Transverse colon (tissue), 4 donors: Measurements from ENCODE around the gene JAM2.

Experiments used
- CTCF ChIP-seq, 5 experiments: fragments of 200-600 bp in 3 of 5; fragments of 450-650 bp in 2 of 5; sonication (generic) in 3 of 5; IDR thresholded peaks; 1 replicate in 2 of 5; 2 replicates in 3 of 5; pipeline ENCODE4 v1.5.1; 2016 to 2017; ENCODE audit warnings: antibody characterized with exemption in 5 of 5, inconsistent platforms in 3 of 5, mild to moderate bottlenecking in 2 of 5, moderate library complexity in 1 of 5
- POLR2A ChIP-seq: fragments of 450-650 bp; IDR thresholded peaks from one replicate; pipeline ENCODE4 v1.6.1; 2016; ENCODE audit warnings: antibody characterized with exemption, mild to moderate bottlenecking, moderate library complexity
- POLR2AphosphoS5 ChIP-seq, 3 donors: sonication (generic); formaldehyde crosslinking; IDR thresholded peaks; one replicate each; pipeline ENCODE4 v1.6.1; 2016; ENCODE audit warnings: antibody characterized with exemption in 3 of 3

- TF ChIP-seq POLR2AphosphoS5 (IDR thresholded peaks at IDR 0.05): no peak
- TF ChIP-seq CTCF (IDR thresholded peaks at IDR 0.05): no peak
- TF ChIP-seq POLR2A: no peak
Observed at GRCh38 chr21:25646474-25646873, 7.4 kb downstream of the JAM2 start.
